Breast epithelium (tissue), 4 donors: ENCODE measurements around the gene CMTM8. TPM values are rescaled to one million over a fixed set of nuclear protein-coding genes. Genes with fewer than 3 reads are reported as not detected.

Experiments
- DNase-seq, 2 donors: peaks; one replicate each; pipeline ENCODE4 v3.0.0-alpha.2; 2019; ENCODE audit warnings: low spot score in 2 of 2
- H3K27ac ChIP-seq, 2 donors: fragments of 200-600 bp; sonication (generic) in 1 of 2; one replicate each; pipeline ENCODE4 v1.5.1; 2016 to 2019; ENCODE audit warnings: mild to moderate bottlenecking in 1 of 2
- H3K27me3 ChIP-seq, 2 donors: fragments of 200-600 bp; sonication (generic) in 1 of 2; one replicate each; pipeline versions ENCODE4 v1.5.1 to v1.6.0; 2017 to 2019; ENCODE audit warnings: control low read depth in 1 of 2, mild to moderate bottlenecking in 1 of 2
- H3K36me3 ChIP-seq: fragments of 200-600 bp; one replicate; pipeline ENCODE4 v1.5.1; 2019
- H3K4me1 ChIP-seq, 2 donors: fragments of 200-600 bp; sonication (generic); one replicate each; pipeline ENCODE4 v1.5.1; 2016 to 2019; ENCODE audit warnings: control low read depth in 1 of 2
- H3K4me3 ChIP-seq, 3 donors: fragments of 200-600 bp; sonication (generic); 1 replicate in 2 of 3; 2 replicates in 1 of 3; pipeline ENCODE4 v1.5.1; 2016 to 2019; ENCODE audit warnings: mild to moderate bottlenecking in 3 of 3, moderate library complexity in 2 of 3
- H3K9me3 ChIP-seq, 2 donors: fragments of 200-600 bp; sonication (generic) in 1 of 2; one replicate each; pipeline ENCODE4 v1.5.1; 2016 to 2019; ENCODE audit warnings: control low read depth in 1 of 2
- CTCF ChIP-seq, 3 donors: fragments of 450-650 bp; IDR thresholded peaks; one replicate each; pipeline ENCODE4 v1.5.1; 2016 to 2017; ENCODE audit warnings: antibody characterized with exemption in 3 of 3, mild to moderate bottlenecking in 3 of 3, moderate library complexity in 3 of 3
- POLR2A ChIP-seq: fragments of 450-650 bp; IDR thresholded peaks from one replicate; pipeline ENCODE4 v1.6.1; 2016; ENCODE audit warnings: antibody characterized with exemption, mild to moderate bottlenecking, moderate library complexity
- POLR2AphosphoS5 ChIP-seq, 3 donors: sonication (generic); formaldehyde crosslinking; IDR thresholded peaks; one replicate each; pipeline ENCODE4 v1.6.1; 2017; ENCODE audit warnings: antibody characterized with exemption in 3 of 3
- intact Hi-C: fragments of 100-400 bp; cut with DNase I; formaldehyde crosslinking; loops from one replicate; pipeline ENCODE4 v1.15.1; 2023; ENCODE audit warnings: low total_unique reads
- total RNA-seq, 3 donors: library from RNA; depleted of rRNA; stranded (reverse); fragments of >200 nt; gene quantifications; one replicate each; pipeline ENCODE4 v1.1.0, GENCODE V29; 2016

CMTM8 gene
- total RNA-seq, 3 donors from 2014 or later: 4.2 to 24.7 (median 19.3) TPM

GRCh38 chr3:32281570-32282106, 43.2 kb downstream of the CMTM8 start:
- H3K4me1 ChIP-seq: peaks cover 0 to 8% of the 10 kb centered on the region in 2 donors
- intact Hi-C loops: no loop called here
- H3K36me3 ChIP-seq: no peaks in the 10 kb centered on the region
- no peak overlapping the region for H3K4me3 ChIP-seq
- no peaks in the 10 kb centered on the region for H3K27me3 ChIP-seq
- no peak for DNase-seq
- no peaks in the 10 kb centered on the region for H3K9me3 ChIP-seq
- TF ChIP-seq POLR2AphosphoS5 (IDR thresholded peaks at IDR 0.05) (no peak), CTCF (IDR thresholded peaks at IDR 0.05) (no peak), POLR2A (no peak)
- no peak overlapping the region for H3K27ac ChIP-seq

GRCh38 chr3:32282578-32283154, 44.2 kb downstream of the CMTM8 start:
- no peaks in the 10 kb centered on the region for H3K27me3 ChIP-seq
- no peaks in the 10 kb centered on the region for H3K4me1 ChIP-seq
- H3K9me3 ChIP-seq: no peaks in the 10 kb centered on the region
- no peak for DNase-seq
- H3K27ac ChIP-seq: no peak overlapping the region
- intact Hi-C loops: no loop called here
- H3K4me3 ChIP-seq: no peak overlapping the region
- no peaks in the 10 kb centered on the region for H3K36me3 ChIP-seq
- TF ChIP-seq CTCF (IDR thresholded peaks at IDR 0.05) (no peak), POLR2A (no peak), POLR2AphosphoS5 (IDR thresholded peaks at IDR 0.05) (no peak)

GRCh38 chr3:32283304-32283703, 44.8 kb downstream of the CMTM8 start:
- no peak for DNase-seq
- no peaks in the 10 kb centered on the region for H3K36me3 ChIP-seq
- no peaks in the 10 kb centered on the region for H3K27me3 ChIP-seq
- TF ChIP-seq CTCF (IDR thresholded peaks at IDR 0.05): no peak
- no peak for TF ChIP-seq POLR2AphosphoS5 (IDR thresholded peaks at IDR 0.05)
- no peak for TF ChIP-seq POLR2A
- no peaks in the 10 kb centered on the region for H3K9me3 ChIP-seq
- peak overlapping the region in 1 of 2 donors; percentile 8 for H3K27ac ChIP-seq
- H3K4me1 ChIP-seq: no peaks in the 10 kb centered on the region
- intact Hi-C loops: no loop called here
- H3K4me3 ChIP-seq: no peak overlapping the region

GRCh38 chr3:32284443-32285212, 46.1 kb downstream of the CMTM8 start:
- Histone ChIP-seq H3K4me3 (no peak overlapping the region), H3K27me3 (no peaks in the 10 kb centered on the region), H3K27ac (peak overlapping the region in 1 of 2 donors; percentile 50), H3K36me3 (no peaks in the 10 kb centered on the region), H3K9me3 (no peaks in the 10 kb centered on the region), H3K4me1 (no peaks in the 10 kb centered on the region)
- no peak for DNase-seq
- TF ChIP-seq POLR2AphosphoS5 (IDR thresholded peaks at IDR 0.05) (no peak), POLR2A (no peak), CTCF (IDR thresholded peaks at IDR 0.05) (no peak)
- intact Hi-C loops: loop anchor here (2.0 to 5.0 kb wide), 2 partner anchors 60 to 288 kb away; partner anchors contain the start of gene DYNC1LI1

- no peak for DNase-seq
- H3K27ac ChIP-seq: no peak overlapping the region
- TF ChIP-seq POLR2A (no peak), CTCF (IDR thresholded peaks at IDR 0.05) (no peak), POLR2AphosphoS5 (IDR thresholded peaks at IDR 0.05) (no peak)
Observed at GRCh38 chr3:32285891-32286290, 47.4 kb downstream of the CMTM8 start.

More at GRCh38 chr3:32285891-32286290, 47.4 kb downstream of the CMTM8 start:
- intact Hi-C loops: loop anchor here (2.0 to 5.0 kb wide), 2 partner anchors 61 to 286 kb away; partner anchors contain the start of gene DYNC1LI1
- Histone ChIP-seq H3K9me3 (no peaks in the 10 kb centered on the region), H3K36me3 (no peaks in the 10 kb centered on the region), H3K4me3 (no peak overlapping the region), H3K4me1 (no peaks in the 10 kb centered on the region), H3K27me3 (no peaks in the 10 kb centered on the region)
